GM12891 (cell line): Measurements from ENCODE around the gene SEMA4C.
A peak's percentile ranks its signal among the peaks of the same experiment; 100 is the strongest.

ENCODE experiments used
- POLR2A ChIP-seq: IDR thresholded peaks from 2 replicates; pipeline ENCODE4 v1.6.1; 2011; ENCODE audit warnings: low read depth, low read length, control low read depth
- TAF1 ChIP-seq: IDR thresholded peaks from 2 replicates; pipeline ENCODE4 v1.6.1; 2011; ENCODE audit warnings: low read depth, low read length, control low read depth

- 0 out of 2 replicates have a peak, but pooled peaks have one; percentile 49 for TF ChIP-seq TAF1
- no peak; the same call in 1 of the 2 replicates for TF ChIP-seq POLR2A
Observed at GRCh38 chr2:96857667-96858372, 12.1 kb downstream of the SEMA4C start, which contains the start of gene ANKRD39.
